Measurements from ENCODE around the gene EGFR.

- TF ChIP-seq EZH2phosphoT487 (conservative IDR thresholded peaks at IDR 0.05; ENCODE audit: low read length) = no peak
- TF ChIP-seq CTCF (IDR thresholded peaks at IDR 0.05; ENCODE audit: insufficient read depth, low read length, poor library complexity, severe bottlenecking) = no peak
These were observed 155.6 kb downstream of the EGFR start for GRCh38 chr7:55174456-55174855.
